Activated gamma-delta T cell treated with anti-CD3 and anti-CD28 coated beads, Interleukin-2, amount 50 U/mL, for 16 hours (primary cell): ENCODE results near the gene TENM3.
"Not testable (repeated sequence)": the region's sequence is repeated elsewhere in the genome, so short reads cannot be mapped to it uniquely, and the experiment has no call there.

Source experiments
- DNase-seq: peaks from one replicate; pipeline ENCODE4 v3.0.0-alpha.2; 2020; ENCODE audit warnings: low read depth

TENM3 gene

DNA sequence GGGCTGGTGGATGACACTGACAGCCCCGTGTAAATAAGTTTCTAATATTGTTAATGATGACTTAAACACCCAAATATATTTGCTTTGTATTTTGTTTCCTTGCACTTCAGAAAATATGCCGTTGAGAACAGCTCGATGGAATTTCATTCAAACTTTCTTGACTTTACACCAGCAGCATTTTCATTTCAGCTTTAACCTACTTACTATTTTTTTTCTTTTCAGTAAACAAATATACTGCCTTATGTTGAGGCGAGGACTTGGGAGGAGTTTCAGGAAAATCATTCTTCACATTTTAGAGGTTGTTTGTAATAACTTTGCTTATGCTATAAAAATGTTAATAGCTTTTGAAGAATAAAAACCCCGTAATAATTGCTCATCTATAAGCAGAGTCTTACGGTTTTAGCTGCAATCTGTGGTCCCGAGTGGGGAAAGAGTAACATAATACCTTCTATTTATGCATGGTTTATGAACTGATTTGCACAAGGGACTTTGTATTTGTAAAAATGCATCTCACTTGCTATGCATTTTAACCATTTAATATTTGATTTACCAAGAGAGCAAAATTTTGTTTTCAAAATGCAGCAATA lies 14.1 kb upstream of the TENM3 start:
- no peak for DNase-seq

DNA sequence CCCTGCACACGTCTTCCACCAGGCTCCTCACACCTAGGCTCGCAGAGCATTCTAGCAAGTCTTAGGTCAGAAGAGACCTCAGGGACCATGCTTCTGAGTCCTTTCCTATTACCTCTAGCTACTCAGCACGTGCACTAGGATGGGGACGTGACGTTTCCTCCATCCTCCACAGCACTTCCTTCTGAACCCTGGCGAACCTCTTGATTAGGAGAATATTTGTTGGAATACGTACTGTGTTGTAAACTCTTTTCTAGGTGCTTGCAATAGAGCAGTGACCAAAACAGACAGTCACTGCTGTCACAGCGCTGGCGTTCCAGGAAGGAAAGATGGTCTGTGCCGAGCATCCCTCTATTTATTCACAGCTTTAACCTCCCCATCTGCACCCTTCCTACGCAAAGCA lies 12.9 kb upstream of the TENM3 start:
- DNase-seq: no peak

DNA sequence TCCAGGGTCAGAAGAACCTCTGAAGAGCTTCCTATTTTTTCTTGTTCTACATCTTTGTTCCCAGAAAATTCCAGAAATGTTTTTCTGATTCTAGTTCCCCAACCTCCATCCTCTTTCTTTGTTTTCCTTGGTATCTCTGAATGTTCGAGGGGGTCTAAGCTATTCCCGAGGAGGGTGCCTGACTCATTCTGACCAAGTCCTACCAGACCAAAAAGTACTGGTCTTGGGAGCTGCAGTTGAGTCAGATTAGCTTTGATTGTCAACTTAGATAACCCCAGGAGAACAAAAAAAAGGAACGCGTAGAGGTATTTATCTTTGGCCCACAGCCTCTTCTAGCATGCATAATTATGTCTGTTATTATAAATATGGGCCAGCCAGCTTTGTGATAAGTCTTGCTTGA lies 12.1 kb upstream of the TENM3 start:
- no peak for DNase-seq

DNA sequence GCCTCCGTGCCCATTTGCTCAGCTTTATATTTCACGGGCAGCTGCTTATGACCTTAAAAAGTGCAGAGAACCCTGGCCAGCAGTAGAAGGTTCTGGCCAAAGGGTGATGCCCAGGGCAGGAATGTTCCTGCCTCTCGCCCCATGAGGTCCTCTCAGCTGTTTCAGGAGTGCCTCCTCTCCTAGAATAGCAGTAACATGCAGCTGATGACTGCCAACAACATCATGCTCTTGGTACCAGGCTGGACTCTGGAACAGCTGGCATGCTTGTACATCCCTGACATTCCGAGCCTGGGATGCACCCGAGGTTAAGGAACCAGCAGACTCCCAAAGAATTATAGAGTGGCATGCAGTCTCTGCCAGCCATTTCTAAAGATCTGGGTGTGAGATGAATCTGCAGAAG lies 11.7 kb upstream of the TENM3 start:
- no peak for DNase-seq

DNA sequence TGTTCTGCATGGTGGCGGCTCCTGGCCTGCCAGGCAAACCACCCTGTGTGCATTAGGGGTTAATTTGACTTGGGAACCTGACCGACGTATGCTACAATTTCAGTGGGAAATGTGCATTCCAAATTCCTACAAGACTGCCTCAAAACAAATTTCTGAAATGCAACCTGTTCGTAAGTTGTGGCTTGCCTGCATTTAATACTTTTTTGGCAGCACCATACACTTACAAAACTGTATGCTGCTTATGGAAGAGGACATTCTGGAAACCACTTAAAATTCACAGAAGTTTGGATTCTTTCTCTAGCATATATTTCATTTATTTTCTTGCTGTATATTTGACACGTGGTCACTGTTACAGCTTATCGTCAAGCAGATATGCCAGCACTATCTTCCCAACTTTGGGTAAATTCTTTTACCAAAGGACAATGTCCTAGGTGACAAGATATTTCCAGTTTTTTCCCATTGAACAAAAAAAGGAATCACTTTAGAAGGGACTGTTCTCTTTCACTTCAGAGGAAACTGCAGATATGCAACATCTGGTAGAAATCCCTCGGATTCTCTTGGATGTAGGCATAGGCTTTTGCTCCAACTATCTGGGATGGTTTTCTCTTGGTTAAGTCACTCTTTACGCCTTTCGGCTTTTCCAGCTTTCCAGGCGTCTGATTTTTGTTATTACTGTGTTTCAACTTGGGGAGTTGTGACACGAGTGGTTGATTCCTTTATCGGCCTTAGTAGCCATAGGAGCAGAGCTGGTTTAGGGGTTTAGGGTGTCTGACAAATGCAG lies 9.7 kb upstream of the TENM3 start:
- DNase-seq: no peak

DNA sequence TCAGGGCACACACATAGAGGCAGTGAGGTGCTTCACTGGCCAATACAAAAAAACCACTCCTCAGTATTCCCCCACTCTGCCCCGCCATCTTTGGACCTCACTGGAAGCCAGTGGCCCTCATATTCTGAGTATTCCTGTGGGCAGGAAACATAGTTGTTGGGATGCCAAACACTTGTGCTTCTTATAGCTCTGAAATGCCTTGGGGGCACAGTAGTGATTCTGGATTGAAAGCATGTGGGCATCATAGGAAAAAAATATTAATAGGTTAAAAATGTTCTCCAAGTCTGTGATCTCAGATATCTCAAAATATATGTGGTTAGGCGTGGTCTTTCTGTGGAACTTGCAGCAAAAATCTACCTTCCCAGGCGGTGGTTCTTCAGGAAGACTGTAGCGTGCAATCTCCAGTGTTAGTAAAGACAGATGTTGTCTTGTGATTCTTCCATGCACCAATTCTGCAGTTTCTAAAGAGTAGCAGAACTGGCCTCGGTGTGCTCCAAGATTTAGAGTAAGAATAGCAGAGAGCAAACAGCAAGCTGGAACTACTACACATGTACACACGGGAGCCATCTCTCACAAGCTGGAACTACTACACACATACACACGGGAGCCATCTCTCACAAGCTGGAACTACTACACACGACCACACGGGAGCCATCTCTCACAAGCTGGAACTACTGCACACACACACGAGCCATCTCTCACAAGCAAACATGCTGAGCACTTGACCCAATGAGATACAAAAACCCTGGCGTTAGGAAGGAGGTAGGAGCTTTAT lies 8.0 kb upstream of the TENM3 start:
- DNase-seq: no peak

DNA sequence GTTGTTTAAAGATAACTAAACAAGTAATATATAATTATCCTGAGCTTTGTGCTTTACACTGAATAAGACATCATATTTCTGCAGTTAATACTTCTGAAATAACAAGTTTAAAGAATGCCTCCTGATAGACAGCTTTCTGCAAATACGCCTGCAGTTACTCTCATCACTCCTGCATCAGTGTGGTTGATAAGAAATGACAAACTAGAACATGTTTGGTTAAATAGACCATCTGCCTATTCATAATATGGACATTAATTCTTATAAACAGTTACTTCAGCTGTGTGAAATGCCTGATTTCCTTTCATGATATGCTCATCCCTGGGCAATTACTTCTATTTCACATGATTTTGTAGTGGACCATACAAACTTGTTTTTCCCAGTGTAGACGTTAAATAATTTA lies 7.0 kb upstream of the TENM3 start:
- no peak for DNase-seq

DNA sequence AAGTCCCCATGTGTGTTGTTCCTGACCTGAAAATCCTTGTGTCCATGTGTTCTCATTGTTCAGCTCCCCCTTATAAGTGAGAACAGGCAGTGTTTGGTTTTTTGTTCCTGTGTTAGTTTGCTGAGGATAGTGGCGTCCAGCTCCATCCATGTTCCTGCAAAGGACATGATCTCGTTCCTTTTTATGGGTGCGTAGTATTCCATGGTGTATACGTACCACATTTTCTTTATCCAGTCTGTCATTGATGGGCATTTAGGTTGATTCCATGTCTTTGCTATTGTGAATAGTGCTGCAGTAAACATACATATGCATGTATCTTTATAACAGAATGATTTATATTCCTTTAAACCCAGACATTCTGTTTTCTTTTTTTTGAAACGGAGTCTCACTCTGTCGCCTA lies 6.2 kb upstream of the TENM3 start:
- not testable (repeated sequence) for DNase-seq

DNA sequence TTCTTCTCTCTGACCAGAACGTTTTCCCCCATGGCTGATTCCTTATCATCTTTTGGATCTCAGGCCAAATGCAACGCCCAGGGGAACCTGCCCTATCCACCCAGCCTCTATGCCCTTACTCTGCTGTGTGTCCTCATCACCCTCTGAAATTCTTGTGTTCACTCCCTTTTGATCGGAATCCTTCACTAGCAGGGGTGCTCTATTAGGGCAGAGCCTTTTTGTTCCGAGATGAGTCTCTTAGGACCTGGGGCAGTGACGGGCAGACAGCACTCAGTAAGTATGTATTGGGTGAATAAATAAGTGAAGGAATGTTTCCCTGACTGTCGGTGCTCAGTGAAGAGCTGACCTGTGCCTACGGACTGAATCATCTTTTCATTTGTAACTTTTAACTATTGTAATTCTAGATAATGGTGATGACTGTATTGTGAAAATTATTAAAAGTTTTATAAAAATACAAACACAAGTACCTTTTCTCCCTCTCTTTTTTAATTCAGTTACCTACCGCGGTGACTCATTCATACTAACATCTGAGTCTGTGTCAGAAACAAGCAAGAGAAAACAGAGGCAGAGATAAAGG lies 4.8 kb upstream of the TENM3 start:
- no peak for DNase-seq

DNA sequence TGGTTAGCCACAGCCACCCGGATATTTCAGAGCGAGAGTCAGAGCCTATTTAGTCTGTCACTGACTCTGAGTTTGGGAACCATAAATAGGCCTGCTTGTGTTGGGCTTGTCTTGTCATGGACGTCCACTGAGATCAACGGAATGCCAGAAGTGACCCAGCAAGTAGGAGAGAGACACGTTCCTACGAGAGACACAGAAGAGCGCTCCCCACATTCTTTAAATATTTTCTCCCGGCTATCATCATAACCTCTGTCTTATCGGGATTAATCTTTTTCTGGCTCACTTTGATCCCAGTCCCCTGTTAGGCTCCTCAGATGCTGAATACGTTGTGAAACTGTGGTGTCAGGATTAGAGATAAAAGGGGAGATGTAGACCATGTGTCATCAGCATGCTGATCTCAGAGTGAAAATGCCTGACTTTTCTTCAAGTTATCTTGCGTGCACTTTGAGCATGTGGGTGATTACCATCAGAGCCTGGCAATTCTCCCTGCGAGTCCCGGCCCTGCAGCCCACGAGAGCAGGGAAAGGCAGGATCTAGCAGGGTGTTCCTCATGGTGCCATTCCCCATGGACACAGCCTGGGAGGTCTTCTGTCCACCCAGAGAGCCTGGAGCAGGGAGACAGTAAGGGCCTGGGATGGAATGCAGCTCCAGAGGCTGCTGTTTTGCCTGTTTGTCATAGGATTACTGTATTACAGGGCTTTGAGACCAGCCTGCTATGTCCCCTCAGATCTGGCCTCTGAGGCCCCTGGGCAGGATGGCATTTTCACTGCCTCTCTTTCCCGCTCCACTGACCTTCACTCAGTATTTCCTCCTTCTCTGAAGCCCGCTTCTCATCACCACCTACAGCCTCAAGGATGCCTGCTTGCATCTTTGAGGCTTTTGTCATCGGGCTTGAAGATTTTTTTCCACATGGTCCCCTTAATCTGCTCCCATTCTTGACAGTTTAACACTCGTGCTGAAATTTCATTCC lies 2.8 kb upstream of the TENM3 start:
- DNase-seq: no peak

DNA sequence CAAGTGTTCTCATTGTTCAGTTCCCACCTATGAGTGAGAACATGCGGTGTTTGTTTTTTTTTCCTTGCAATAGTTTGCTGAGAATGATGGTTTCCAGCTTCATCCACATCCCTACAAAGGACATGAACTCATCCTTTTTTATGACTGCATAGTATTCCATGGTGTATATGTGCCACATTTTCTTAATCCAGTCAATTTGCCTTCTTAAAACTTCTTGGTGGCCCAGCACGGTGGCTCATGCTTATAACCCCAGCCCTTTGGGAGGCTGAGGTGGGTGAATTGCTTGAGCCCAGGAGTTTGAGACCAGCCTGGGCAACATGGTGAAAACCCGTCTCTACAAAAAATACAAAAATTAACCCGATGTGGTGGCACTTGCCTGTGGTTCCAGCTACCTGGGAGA lies 942 bp upstream of the TENM3 start:
- DNase-seq: not testable (repeated sequence)

DNA sequence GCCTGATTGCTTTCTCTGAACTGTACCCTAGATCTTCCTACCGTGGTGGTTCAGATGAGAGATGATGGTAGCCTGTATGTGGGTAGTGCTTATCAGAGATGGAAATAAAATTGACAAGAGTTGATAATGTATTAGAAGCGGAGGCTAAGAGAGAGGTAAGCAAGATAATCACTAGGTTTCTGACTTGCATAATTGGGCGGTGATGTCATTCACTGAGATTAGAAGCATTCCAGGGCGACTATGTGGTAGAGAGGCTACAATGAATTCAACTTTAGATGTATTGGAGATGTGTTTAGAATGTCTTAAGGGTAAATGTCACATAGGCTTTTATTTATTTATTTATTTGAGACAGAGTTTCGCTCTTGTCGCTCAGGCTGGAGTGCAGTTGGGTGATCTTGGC lies 415 bp upstream of the TENM3 start:
- DNase-seq: no peak

DNA sequence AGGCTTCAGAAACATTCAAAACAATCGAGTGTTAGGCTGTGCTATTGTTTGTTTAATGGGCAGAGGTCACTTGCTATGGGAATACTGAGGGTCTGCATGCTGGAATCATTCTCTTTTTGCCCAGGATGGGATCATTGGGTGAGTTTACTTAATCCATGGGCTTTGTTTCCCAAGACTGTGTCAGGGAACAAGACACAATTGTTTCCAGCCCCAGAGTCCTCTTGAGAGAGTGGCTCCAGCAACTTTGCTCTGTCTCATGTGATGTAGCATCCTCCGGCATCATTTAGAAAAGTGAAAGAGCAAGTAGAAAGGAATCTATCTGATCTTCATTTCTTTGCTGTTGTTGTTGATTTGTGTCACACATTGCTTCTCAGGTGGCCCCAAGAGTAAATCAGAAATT lies 1.8 kb downstream of the TENM3 start:
- no peak for DNase-seq

DNA sequence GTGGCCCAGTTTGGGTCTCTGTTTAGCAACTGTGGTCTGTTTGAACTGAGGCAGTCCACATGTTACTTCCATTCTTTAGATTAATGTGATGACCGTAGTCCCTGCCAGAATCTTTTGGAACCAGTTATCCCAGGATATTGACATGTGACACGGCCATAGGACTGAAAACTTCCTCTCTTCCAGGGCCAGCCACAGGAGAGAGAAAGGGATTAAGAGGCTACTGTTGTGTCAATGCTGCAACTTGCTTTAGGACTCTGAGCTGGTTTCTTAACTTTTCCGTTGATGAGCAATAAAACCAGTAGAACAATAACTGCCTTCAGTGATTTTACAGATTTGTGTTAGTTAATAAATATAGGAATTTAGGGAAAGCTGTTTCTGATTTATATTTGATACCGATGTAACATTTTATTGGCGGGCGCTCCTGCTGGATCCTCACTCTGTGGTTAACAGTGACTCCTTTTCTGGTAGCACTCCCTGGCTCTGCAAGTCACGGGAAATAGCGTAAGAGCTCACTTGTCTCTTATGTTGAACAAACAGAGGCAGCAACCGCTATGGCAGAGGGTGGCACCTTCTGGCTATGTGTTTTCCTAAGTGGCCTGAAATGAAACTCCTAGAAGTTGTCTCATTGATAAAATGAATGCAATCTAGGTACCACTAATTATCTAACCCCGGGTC lies 2.5 kb downstream of the TENM3 start:
- DNase-seq: no peak

DNA sequence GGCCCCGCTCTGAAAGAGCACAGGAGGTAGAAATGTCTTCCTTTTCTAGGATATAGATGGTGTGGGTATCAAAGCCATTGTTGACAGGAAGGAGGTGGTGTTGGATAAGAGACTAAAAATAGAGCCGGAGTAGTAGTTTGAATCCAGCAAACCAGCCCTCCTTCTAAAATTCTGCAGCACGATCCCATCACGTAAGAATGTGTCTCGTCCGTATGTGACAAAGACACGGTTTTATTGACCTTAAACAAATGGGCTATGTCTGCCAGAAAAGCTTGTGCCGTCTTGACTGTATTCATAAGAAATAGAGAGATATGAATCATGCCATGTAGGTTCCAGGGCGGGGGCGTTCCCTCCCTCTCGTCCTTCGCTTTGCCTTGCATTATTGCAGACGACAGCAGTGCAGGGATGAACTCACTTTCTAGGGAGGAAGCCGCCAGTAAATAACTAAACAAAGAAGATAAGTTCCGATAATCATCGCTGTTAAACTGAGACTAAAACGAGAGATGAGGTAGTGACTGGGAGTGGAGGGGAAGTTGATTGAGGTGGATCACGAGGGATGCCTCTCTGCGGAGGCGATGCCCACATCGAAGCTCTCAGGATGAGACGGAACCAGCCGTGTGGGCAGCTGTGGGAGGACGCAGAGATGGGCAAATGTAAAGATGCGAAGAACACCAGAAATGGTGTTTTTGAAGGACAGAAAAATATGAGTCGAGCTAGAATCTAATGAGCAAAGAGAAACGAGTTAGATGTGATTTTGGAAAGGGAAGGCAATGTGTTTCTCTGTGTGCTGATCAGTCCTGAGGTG lies 3.4 kb downstream of the TENM3 start:
- no peak for DNase-seq

DNA sequence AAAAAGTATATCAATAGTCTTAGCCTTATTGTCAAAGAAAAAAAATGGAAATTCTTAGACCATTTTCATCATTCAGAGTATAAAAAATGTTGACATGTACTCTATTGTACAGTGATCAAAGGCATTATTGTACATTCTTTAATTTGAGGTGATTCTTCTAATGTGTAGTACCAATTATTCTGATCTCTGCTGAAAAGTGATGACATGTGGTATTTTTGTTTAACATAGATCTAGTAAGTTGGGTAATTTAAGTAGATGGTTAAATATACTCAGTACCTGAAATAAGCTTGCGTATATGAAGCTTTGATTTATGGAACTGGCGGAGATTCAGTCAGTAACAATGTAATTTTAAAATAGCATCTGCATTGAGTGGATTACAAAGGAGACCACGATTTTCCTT lies 5.1 kb downstream of the TENM3 start:
- DNase-seq: no peak

DNA sequence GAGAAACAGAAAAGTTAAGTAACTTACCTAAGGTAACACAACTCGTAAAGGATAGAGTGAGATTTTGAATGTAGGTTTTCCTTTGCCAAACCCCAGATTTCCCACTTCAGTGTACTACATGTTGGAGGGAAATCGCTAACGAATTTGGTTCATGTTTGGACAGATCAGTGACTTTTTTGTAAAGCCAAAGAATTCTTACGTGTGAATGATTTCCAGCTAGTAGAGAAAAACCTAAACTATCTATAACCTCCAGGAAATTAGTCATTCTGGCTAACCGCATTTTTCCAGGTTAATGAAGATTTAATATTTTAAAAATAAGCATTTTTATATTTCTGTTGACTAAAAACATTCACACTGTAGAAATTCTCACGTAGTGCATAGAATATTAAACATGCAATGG lies 7.2 kb downstream of the TENM3 start:
- no peak for DNase-seq

DNA sequence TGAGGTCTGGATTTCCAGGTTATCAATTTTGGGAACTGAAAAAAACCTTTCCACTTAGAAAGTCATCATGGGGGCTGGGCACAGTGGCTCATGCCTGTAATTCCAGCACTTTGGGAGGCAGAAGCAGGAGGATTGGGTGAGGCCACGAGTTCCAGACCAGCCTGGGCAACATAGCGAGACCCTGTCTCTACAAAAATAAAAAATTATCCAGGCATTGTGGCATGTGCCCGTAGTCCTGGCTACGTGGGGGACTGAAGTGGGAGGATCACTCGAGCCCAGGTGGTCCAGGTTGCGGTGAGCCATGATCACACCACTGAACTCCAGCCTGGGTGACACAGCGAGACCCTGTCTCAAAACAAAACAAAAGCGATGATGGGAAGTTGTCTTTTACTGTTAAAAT lies 7.9 kb downstream of the TENM3 start:
- DNase-seq: no peak

DNA sequence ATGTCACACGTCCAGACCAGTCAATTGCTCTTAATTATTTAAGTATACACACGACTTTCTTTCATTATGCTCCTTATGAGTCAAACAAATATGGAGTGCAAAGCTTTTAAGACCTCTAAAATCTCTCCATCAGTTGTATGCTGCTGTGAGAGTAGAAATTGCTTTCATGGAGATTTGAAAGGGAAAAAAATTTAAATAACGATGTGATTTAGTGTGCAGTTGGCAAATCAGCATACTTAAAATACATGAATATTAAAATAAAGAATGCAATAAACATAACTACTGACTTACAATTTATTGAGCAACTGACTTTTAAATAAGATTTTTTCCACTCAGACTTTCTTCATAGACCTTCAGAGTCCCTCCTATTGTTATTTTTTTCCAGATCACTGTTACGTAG lies 9.0 kb downstream of the TENM3 start:
- no peak for DNase-seq

DNA sequence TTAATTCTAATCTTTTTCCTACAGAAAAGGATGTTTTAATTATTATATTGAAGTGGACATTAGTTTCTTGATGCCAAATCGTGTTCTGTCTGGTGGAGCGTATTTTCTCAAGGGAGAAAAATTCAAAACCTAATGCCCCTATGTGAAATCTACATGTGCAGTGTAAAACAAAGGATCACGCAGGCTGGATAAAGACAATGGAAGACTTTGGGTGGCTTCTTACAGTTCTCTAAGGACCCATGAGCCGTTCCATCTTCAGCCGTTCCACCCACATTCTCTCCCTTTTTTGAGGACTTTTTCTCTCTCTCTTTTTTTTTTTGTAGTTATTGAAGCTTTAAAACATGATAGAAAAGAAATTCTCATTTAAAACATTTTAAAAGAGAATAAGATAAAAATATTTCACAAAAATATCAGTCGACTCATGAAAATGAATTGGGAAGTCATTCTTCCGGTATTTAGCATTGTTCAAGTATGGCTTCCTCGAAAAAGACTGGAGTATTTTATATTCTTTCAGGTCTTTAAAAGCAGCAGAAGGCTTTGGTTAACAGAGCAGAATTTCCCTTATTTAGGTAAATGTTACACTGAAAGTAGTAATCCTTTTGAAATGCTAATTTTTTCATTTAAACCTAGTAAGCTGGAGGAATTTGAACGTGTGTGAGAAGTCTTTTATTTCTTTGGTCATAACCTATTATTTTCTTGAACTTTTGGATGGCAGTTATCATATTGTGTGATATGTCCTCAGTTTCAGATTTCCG lies 11.0 kb downstream of the TENM3 start:
- no peak for DNase-seq
